ENCODE results near the gene DPH7.
"Not testable (repeated sequence)": the region's sequence is repeated elsewhere in the genome, so short reads cannot be mapped to it uniquely, and the experiment has no call there.

Gene DPH7

GRCh38 chr9:137518661-137519459 is 59.9 kb downstream of the DPH7 start:
- not testable (repeated sequence) for DNase-seq (ENCODE audit: low spot score)

GRCh38 chr9:137516144-137516917 is 62.4 kb downstream of the DPH7 start:
- DNase-seq (ENCODE audit: low spot score), result no peak

GRCh38 chr9:137515338-137515724 is 63.4 kb downstream of the DPH7 start:
- DNase-seq (ENCODE audit: low spot score), result no peak

- no peak for DNase-seq (ENCODE audit: low spot score)
These were observed 63.9 kb downstream of the DPH7 start for GRCh38 chr9:137514691-137515337.

- not testable (repeated sequence) for DNase-seq (ENCODE audit: low spot score)
These were observed 64.7 kb downstream of the DPH7 start for GRCh38 chr9:137513801-137514570.

- DNase-seq (ENCODE audit: low spot score), result not testable (repeated sequence)
These were observed 65.6 kb downstream of the DPH7 start for GRCh38 chr9:137513136-137513535.

- no peak for DNase-seq (ENCODE audit: low spot score)
These were observed 66.8 kb downstream of the DPH7 start for GRCh38 chr9:137511758-137512463.

GRCh38 chr9:137511126-137511525 is 67.6 kb downstream of the DPH7 start:
- DNase-seq (ENCODE audit: low spot score), result not testable (repeated sequence)

GRCh38 chr9:137509198-137509597 is 69.5 kb downstream of the DPH7 start:
- no peak for DNase-seq (ENCODE audit: low spot score)

GRCh38 chr9:137506702-137507171 is 72.0 kb downstream of the DPH7 start:
- no peak for DNase-seq (ENCODE audit: low spot score)

- DNase-seq (ENCODE audit: low spot score), result no peak
These were observed 72.5 kb downstream of the DPH7 start for GRCh38 chr9:137506274-137506673.

- DNase-seq (ENCODE audit: low spot score), result no peak
These were observed 73.1 kb downstream of the DPH7 start for GRCh38 chr9:137505421-137506140.
